ENCODE results near the gene SPOP. TPM values are rescaled to one million over a fixed set of nuclear protein-coding genes. Genes with fewer than 3 reads are reported as not detected.

The SPOP gene
- total RNA-seq, 4 donors from 2014 or later = 75.6 to 352 (median 95.3) TPM

DNA sequence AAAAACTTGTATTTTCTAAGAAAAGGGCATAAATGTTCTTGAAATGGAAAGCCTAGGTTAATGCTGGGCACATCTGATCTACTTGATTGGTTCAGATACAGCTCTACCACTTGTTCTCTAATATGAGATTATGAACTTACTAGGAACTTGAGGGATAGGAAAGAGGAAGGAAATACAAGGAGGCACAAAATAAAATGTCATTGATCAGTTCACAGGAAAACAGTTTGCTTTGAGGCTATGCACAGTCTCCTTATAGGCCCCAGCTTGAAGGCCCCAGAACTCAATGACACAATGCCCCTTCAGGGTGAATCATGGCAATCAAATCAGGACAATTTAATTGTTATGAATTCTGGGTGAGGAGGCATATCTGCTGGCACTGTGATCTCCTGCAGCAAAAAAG is 75.1 kb downstream of the SPOP start:
- Histone ChIP-seq H3K4me3 (no peak overlapping the region), H3K27ac (peak overlapping the region in 3 of 4 donors; percentile 11 to 42 (median 25)), H3K4me1 (peaks cover 0 to 20% (median 0%) of the 10 kb centered on the region in 4 donors), H3K36me3 (peaks cover 0 to 81% (median 29%) of the 10 kb centered on the region in 4 donors), H3K9me3 (no peaks in the 10 kb centered on the region), H3K27me3 (no peaks in the 10 kb centered on the region)
- no peak for DNase-seq
- TF ChIP-seq EP300 (IDR thresholded peaks at IDR 0.05; ENCODE audit: low read depth) = no peak
- TF ChIP-seq POLR2A (IDR thresholded peaks at IDR 0.05) = no peak
- in situ Hi-C loops (cut with MboI; ENCODE audit: low pct_ligation_motif_present in 1 of 4, low pct_unique_long_range_greater_than_20kb in 1 of 4, low sequenced_read_pairs in 3 of 4) (no loop called here), intact Hi-C loops (cut with DNase I; ENCODE audit: low total_unique reads) (no loop called here)

DNA sequence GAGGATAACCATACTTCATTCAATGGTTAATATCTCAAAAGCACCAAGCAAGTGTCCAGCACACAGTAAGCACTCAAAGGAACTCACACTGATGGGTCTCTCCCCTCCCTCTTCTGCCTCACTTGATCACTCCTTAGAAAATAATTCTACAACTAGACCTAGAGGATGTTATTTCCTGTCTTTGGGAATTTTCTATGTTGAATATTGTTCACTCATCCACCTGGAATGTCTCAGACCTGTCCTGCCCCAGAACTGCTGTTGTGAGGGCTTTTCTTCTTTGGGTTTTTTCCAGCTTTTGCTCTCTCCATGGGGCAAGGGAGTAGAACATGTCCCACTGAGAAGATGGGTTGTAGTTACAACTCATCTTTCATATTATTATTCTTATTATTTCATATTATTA is 76.9 kb downstream of the SPOP start:
- Histone ChIP-seq H3K4me1 (peaks cover 0 to 22% (median 0%) of the 10 kb centered on the region in 4 donors), H3K9me3 (no peaks in the 10 kb centered on the region), H3K27me3 (no peaks in the 10 kb centered on the region), H3K27ac (no peak overlapping the region), H3K4me3 (no peak overlapping the region), H3K36me3 (peaks cover 0 to 77% (median 31%) of the 10 kb centered on the region in 4 donors)
- in situ Hi-C loops (cut with MboI; ENCODE audit: low pct_ligation_motif_present in 1 of 4, low pct_unique_long_range_greater_than_20kb in 1 of 4, low sequenced_read_pairs in 3 of 4) = no loop called here
- DNase-seq = no peak
- TF ChIP-seq POLR2AphosphoS5 (IDR thresholded peaks at IDR 0.05) (no peak), EP300 (IDR thresholded peaks at IDR 0.05; ENCODE audit: low read depth) (no peak), POLR2A (IDR thresholded peaks at IDR 0.05) (no peak)
- TF ChIP-seq, protein P1, sequence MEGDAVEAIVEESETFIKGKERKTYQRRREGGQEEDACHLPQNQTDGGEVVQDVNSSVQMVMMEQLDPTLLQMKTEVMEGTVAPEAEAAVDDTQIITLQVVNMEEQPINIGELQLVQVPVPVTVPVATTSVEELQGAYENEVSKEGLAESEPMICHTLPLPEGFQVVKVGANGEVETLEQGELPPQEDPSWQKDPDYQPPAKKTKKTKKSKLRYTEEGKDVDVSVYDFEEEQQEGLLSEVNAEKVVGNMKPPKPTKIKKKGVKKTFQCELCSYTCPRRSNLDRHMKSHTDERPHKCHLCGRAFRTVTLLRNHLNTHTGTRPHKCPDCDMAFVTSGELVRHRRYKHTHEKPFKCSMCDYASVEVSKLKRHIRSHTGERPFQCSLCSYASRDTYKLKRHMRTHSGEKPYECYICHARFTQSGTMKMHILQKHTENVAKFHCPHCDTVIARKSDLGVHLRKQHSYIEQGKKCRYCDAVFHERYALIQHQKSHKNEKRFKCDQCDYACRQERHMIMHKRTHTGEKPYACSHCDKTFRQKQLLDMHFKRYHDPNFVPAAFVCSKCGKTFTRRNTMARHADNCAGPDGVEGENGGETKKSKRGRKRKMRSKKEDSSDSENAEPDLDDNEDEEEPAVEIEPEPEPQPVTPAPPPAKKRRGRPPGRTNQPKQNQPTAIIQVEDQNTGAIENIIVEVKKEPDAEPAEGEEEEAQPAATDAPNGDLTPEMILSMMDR (IDR thresholded peaks at IDR 0.05) = no peak
- intact Hi-C loops (cut with DNase I; ENCODE audit: low total_unique reads) = no loop called here

DNA sequence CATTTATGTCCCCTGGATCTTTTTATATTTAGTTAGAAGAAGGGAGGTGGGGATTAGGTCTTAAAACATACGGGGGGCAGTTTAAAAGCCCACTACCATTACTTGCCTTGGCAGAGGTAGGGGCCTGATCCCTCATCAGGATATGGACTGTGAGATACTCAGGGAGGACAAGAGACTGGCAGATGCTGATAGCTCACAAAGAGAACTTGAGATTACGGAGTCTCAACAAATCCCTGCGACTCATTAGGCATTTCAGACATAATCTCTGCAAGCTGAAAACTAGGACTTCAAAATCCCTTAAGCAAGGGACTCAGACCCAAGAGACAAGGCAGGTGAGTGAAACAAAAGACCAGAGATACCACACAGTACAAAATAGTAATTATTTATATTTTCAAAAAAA is 79.0 kb downstream of the SPOP start:
- TF ChIP-seq, protein P1 (IDR thresholded peaks at IDR 0.05) = no peak
- no peak for TF ChIP-seq POLR2A (IDR thresholded peaks at IDR 0.05)
- TF ChIP-seq POLR2AphosphoS5 (IDR thresholded peaks at IDR 0.05) = no peak
- TF ChIP-seq EP300 (IDR thresholded peaks at IDR 0.05; ENCODE audit: low read depth) = no peak
- 93 to 100% methylated on average over 1 to 3 of the region's 3 CpGs for WGBS, 2 donors (ENCODE audit: low coverage in 1 of 2)
- Histone ChIP-seq H3K27me3 (no peaks in the 10 kb centered on the region), H3K36me3 (peaks cover 0 to 60% (median 27%) of the 10 kb centered on the region in 4 donors), H3K4me1 (peaks cover 0 to 22% (median 0%) of the 10 kb centered on the region in 4 donors), H3K27ac (no peak overlapping the region), H3K9me3 (no peaks in the 10 kb centered on the region), H3K4me3 (no peak overlapping the region)
- no peak for DNase-seq
- in situ Hi-C loops (cut with MboI; ENCODE audit: low pct_ligation_motif_present in 1 of 4, low pct_unique_long_range_greater_than_20kb in 1 of 4, low sequenced_read_pairs in 3 of 4) (no loop called here), intact Hi-C loops (cut with DNase I; ENCODE audit: low total_unique reads) (no loop called here)

DNA sequence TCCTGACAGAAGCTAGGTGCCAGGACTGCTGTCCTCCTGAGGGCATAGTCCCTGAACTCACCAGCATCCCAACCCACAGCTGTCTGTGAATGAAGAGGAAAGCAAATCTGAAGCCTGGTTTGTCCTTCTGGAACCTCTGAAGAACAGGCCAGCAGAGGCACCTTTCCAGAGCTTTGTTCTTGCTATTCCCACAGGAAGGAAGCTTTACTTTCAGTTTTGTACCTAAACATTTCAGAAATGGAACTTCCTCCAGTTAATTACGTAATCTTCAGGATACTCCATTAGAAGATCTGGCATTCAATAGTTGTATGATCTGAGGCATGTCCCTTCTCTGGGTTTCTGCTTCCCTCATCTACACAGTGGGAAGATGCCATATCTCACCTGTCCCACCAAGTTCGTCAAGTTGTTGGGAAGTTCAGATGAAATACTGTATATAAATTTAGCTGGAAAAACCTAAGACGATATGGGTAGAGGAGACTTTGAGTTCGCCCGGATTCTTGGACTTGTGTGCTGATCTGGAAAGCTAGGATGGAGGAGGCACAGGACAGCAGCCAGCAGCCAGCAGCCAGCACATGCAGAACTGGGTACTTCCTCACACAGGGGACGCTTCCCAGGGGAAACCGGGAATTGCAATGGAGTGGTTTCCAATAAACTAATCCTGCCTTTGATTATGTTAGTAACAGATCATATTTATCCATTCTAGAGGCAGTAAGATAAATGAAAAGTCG is 79.8 kb downstream of the SPOP start:
- DNase-seq = no peak
- no peak overlapping the region for H3K4me3 ChIP-seq
- in situ Hi-C loops (cut with MboI; ENCODE audit: low pct_ligation_motif_present in 1 of 4, low pct_unique_long_range_greater_than_20kb in 1 of 4, low sequenced_read_pairs in 3 of 4) (no loop called here), intact Hi-C loops (cut with DNase I; ENCODE audit: low total_unique reads) (no loop called here)
- WGBS, 2 donors (ENCODE audit: low coverage in 1 of 2) = 85 to 95% methylated on average over 7 to 8 of the region's 8 CpGs
- H3K36me3 ChIP-seq = peaks cover 0 to 60% (median 28%) of the 10 kb centered on the region in 4 donors
- TF ChIP-seq POLR2A (IDR thresholded peaks at IDR 0.05) (no peak), EP300 (IDR thresholded peaks at IDR 0.05; ENCODE audit: low read depth) (no peak), POLR2AphosphoS5 (IDR thresholded peaks at IDR 0.05) (no peak)
- TF ChIP-seq, protein P1 (IDR thresholded peaks at IDR 0.05) = no peak
- H3K27me3 ChIP-seq = no peaks in the 10 kb centered on the region
- no peaks in the 10 kb centered on the region for H3K9me3 ChIP-seq
- H3K27ac ChIP-seq = peak overlapping the region in 1 of 4 donors; percentile 57
- H3K4me1 ChIP-seq = peaks cover 0 to 22% (median 0%) of the 10 kb centered on the region in 4 donors
